GM18511 (cell line): ENCODE measurements around the gene S100A3.
"Not testable (repeated sequence)": the region's sequence is repeated elsewhere in the genome, so short reads cannot be mapped to it uniquely, and the experiment has no call there.

ENCODE experiments used
- ATAC-seq: cut with Tn5 transposase; IDR thresholded peaks from one replicate; pipeline ENCODE4 v1.9.1; 2021; ENCODE audit warnings: mild to moderate bottlenecking, moderate library complexity; ENCODE audit not compliant: unreplicated experiment

The S100A3 gene

GRCh38 chr1:153570874-153571273 lies 21.8 kb upstream of the S100A3 start:
- ATAC-seq, result no peak

DNA sequence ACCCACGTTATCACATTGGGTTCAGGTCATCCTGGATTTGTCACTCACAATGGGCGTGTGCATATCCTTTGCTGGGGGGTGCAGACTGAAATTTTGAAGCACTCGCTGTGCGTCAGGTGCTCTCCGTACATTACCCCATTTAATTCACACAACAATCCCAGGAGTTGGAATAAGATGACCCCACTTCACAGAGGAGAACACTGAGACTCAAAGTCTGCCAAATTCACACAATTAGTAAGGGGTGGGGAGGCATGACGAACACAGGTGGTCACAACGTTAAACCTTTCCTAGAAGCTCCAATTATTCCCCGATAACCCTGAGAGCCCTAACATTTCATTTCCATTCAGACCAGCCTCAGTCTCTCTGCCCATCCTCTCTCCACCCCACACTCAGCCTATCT lies 20.4 kb upstream of the S100A3 start:
- ATAC-seq, result no peak

DNA sequence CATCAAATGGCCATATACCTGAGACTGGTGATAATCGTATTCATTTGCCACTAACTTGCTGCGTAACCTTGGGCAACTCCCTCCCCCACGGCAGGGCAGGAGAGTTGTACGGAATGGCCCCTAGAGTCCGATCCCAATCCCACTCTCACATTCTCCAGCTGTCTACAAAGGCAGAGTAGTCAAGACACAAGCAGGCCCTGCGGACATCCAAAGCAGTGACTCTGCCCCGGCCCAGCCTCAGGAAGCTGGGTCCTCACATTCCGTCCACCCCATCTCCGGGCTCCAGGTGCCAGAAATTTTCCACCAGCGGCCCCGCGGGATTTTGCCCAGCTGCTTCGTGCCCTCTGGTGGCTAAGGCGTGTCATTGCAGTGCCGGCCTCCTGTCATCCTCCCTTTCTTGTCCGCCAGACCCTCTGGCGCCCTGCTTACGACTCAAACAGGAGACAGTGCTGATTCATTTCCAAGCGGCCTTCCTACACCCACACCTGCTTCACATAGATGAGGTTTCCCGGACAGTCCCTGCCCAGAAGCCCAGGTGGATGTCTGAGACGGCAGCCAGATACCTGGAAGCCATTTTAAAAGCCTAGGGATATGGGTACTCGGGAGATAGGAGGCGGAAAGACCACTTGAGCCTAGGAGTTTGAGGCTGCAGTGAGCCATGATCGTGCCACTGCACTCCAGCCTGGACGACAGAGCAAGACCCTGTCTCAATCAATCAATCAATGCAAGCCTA lies 19.5 kb upstream of the S100A3 start:
- no peak for ATAC-seq

GRCh38 chr1:153567621-153568366 lies 18.7 kb upstream of the S100A3 start:
- no peak for ATAC-seq

DNA sequence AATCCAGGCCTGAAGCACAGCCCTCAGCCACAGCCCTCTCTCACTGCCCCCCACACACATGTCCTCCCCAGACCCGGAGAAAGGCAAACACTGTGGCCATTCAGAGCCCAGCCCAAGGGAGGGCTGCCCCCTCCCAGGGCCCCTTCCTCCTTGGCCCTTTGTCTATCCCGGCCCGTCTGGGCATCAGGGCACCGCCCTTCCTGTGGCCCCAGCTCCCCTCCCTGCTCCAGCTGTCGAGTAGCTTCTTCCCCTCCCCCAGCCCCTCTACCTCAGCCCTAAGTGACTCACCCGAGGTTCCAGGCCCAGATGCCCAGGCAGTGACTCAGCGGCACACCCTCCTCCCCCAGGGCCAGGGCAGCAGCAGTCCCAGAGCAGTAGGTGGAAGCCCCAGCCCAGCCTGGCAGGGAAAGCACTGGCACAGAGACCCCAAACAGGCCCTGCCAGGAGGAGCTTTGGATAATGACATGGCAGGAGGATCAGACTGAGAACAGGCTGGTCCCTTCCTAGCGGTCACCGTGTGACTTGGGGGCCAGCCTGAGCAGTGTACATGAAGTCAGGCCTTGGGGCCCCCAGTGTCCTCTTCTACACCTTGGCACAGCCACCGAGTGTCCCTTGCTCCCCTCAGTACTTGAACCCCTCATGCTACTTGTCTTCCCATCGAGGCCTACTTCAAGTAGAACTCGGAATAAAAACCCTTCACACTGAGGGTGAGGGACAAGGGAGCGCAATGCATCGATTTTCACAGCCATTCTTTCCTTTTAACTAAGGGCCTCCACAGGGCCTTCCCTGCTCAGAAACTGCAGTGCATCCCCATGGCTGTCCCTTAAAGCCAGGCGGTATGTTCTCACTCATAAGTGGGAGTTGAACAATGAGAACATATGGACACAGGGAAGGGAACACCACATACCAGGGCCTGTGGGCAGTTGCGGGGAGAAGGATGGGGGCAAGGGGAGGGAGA lies 17.6 kb upstream of the S100A3 start:
- ATAC-seq, result peak; percentile 50

- ATAC-seq, result peak; percentile 72
Measured at GRCh38 chr1:153565529-153566374, 16.7 kb upstream of the S100A3 start, which contains the start of gene S100A2. Gene S100A2, minus strand, starts transcription at chr1:153565844. Its CDS starts 1,967 bp downstream, at chr1:153563877.

- ATAC-seq, result no peak
Measured at GRCh38 chr1:153563991-153564390, 14.9 kb upstream of the S100A3 start.

DNA sequence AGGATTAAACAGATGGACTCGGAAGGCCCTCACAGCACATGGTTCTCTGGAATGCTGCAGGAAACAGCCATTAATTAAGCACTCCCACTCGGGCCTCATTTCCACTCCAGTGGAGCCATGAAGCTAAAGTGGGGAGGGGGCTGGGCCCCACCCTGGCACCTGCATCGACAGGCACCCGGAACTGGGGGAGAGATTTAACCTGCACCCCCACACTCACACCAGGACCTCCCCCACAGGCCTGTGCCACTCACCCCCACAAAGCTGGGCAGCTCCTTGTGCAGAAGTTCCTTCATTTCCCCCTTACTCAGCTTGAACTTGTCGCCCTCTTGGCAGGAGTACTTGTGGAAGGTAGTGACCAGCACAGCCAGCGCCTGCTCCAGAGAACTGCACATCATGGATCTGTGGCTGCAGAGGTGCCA lies 14.4 kb upstream of the S100A3 start:
- ATAC-seq, result no peak

- ATAC-seq, result not testable (repeated sequence)
Measured at GRCh38 chr1:153562021-153562420, 13.0 kb upstream of the S100A3 start.

GRCh38 chr1:153561466-153561985 lies 12.5 kb upstream of the S100A3 start:
- no peak for ATAC-seq

GRCh38 chr1:153560771-153561465 lies 11.9 kb upstream of the S100A3 start:
- no peak for ATAC-seq

GRCh38 chr1:153560241-153560640 lies 11.2 kb upstream of the S100A3 start:
- ATAC-seq, result no peak

GRCh38 chr1:153557877-153558276 lies 8.8 kb upstream of the S100A3 start:
- no peak for ATAC-seq

GRCh38 chr1:153556348-153556747 lies 7.3 kb upstream of the S100A3 start:
- ATAC-seq, result no peak

DNA sequence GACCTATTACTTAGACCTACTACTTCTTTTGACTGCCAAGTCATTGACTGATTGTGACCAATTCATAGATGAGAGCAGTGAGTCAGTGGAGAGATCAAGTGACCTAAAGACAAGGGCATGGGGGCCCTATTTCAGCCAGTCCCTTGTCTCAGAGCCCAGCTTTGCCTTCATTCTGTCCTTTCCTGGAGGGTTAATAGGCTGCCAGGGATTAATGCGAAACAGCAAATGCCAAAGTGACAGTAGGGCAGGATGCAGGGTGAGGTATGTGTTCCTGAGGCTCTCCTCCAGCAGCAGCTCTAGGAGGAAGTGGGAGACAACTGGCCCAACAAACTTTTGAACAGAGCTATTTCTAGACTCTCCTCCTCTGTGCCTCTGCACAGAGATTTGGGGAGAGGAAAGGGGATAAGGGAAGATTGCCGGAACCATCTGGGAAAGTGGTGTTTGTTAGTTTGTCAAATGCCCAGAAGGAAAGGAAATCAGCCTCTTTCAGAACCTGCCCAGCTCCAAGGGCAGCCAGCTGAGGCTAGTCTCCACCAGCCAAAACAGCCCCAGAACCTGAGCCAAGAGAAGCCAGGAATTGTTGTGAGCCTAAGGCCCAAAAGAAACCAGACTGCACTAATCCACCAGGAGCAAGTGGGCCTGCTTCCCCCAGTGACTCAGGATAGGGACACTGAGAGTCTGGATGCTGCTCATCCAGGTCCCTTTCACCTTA lies 4.9 kb upstream of the S100A3 start:
- ATAC-seq, result no peak

- ATAC-seq, result no peak
Measured at GRCh38 chr1:153553096-153553495, 4.0 kb upstream of the S100A3 start.

GRCh38 chr1:153552335-153552734 lies 3.3 kb upstream of the S100A3 start:
- no peak for ATAC-seq

DNA sequence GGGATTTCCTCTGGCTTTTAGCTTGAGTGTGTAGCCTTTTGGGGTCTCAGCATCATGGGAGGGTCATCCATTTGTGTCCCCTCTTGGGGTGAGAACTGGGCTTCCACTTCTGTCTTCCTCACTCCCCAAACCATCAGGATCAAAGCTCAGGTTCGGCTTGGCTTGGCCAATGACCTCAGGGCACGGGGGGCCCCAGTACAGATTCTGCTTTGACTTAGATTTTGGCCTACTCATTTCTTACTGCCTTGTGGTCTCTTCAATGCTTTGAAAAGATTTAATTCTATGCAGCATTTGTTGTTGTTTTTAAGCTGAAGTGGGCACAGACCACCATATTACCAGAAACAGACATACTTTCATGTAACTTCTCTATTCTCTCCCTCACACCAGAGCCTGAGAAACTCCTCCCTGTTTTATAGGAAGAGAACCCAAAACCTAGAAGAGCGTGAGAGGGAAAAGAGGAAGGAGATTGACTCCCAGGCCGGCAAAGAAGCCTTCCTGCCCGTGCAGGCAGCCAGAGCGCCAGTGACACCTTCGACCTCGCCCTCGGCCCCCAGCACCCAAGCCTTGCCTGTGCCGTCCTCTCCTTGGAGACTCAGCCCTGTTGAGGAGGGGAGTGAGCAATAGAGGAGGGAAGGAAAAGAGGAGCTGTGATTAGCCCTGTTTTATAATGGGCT lies 1.9 kb upstream of the S100A3 start:
- ATAC-seq, result no peak
